ENCODE measurements around the gene PARVG. TPM values are rescaled to one million over a fixed set of nuclear protein-coding genes. Genes with fewer than 3 reads are reported as not detected.

The PARVG gene
- total and polyA plus RNA-seq, 10 of the 15 experiments (the other 5 are each of a cell fraction or from before 2014, with no cell fraction given), result 6.3 to 123 (median 71.9) TPM

- Histone ChIP-seq H3K79me2 (ENCODE audit: control insufficient read depth, insufficient read depth, low read length) (no peaks in the 10 kb centered on the region), H3K9ac (ENCODE audit: control insufficient read depth, insufficient read depth, low read length) (no peak overlapping the region), H3K4me2 (ENCODE audit: control insufficient read depth, insufficient read depth) (no peak overlapping the region), H3K27me3 (replicated peaks in 1 of 2; ENCODE audit: control insufficient read depth in 2 of 2, insufficient read depth in 2 of 2, low read length in 1 of 2) (no peaks in the 10 kb centered on the region), H3K4me1 (ENCODE audit: control insufficient read depth, insufficient read depth, low read length) (peaks cover 29% of the 10 kb centered on the region), H3K36me3 (ENCODE audit: control insufficient read depth in 2 of 2, insufficient read depth in 2 of 2, low read length in 1 of 2) (0 out of 4 replicates have a peak, but pooled peaks cover 0 to 2% of the 10 kb centered on the region in 2 experiments), H4K20me1 (ENCODE audit: control insufficient read depth, insufficient read depth) (no peaks in the 10 kb centered on the region), H3K27ac (ENCODE audit: control insufficient read depth, insufficient read depth) (no peak overlapping the region), H3K4me3 (no peak overlapping the region), H2AFZ (ENCODE audit: control insufficient read depth, low read depth, low read length) (no peak overlapping the region), H3K9me3 (replicated peaks; ENCODE audit: control insufficient read depth, insufficient read depth, low read length) (no peaks in the 10 kb centered on the region)
- intact Hi-C loops (cut with micrococcal nuclease; ENCODE audit: unreplicated experiment) (no loop called here), in situ Hi-C loops (cut with MboI) (no loop called here)
- BruUV-seq (replicated peaks), result no TSS peak
- ATAC-seq, result no peak
- ChIA-PET RAD21 (ENCODE audit: unreplicated experiment) (no interaction called here), SMC1A (ENCODE audit: uncharacterized antibody, unreplicated experiment) (no interaction called here), CTCF (interaction anchor here (1.8 kb wide), 1 partner anchor 111 kb away, joined by 4 read pairs; no protein-coding TSS in a partner anchor), POLR2A (no interaction called here)
- FAIRE-seq, result no peak
- no peak for DNase-seq (ENCODE audit: low read depth, low spot score)
- 43% methylated on average over 2 of the region's 2 CpGs for WGBS (ENCODE audit: insufficient coverage, insufficient replicate concordance, low lambda C conversion rate, missing lambda C conversion rate)
- TF ChIP-seq HDAC6 (IDR thresholded peaks at IDR 0.05; ENCODE audit: unreplicated experiment), result no peak
- TF ChIP-seq, protein P1, sequence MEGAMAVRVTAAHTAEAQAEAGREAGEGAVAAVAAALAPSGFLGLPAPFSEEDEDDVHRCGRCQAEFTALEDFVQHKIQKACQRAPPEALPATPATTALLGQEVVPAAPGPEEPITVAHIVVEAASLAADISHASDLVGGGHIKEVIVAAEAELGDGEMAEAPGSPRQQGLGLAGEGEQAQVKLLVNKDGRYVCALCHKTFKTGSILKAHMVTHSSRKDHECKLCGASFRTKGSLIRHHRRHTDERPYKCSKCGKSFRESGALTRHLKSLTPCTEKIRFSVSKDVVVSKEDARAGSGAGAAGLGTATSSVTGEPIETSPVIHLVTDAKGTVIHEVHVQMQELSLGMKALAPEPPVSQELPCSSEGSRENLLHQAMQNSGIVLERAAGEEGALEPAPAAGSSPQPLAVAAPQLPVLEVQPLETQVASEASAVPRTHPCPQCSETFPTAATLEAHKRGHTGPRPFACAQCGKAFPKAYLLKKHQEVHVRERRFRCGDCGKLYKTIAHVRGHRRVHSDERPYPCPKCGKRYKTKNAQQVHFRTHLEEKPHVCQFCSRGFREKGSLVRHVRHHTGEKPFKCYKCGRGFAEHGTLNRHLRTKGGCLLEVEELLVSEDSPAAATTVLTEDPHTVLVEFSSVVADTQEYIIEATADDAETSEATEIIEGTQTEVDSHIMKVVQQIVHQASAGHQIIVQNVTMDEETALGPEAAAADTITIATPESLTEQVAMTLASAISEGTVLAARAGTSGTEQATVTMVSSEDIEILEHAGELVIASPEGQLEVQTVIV (IDR thresholded peaks at IDR 0.05; ENCODE audit: borderline replicate concordance, partially characterized antibody), result no peak
- no peak for TF ChIP-seq CREM (IDR thresholded peaks at IDR 0.05; ENCODE audit: low read depth)
- TF ChIP-seq CHD2 (IDR thresholded peaks at IDR 0.05; ENCODE audit: borderline replicate concordance, low read depth, low read length), result no peak
- TF ChIP-seq, protein P2, sequence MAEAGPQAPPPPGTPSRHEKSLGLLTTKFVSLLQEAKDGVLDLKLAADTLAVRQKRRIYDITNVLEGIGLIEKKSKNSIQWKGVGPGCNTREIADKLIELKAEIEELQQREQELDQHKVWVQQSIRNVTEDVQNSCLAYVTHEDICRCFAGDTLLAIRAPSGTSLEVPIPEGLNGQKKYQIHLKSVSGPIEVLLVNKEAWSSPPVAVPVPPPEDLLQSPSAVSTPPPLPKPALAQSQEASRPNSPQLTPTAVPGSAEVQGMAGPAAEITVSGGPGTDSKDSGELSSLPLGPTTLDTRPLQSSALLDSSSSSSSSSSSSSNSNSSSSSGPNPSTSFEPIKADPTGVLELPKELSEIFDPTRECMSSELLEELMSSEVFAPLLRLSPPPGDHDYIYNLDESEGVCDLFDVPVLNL (IDR thresholded peaks at IDR 0.05; ENCODE audit: low read depth, low read length), result no peak
These were observed 16.5 kb downstream of the PARVG start for GRCh38 chr22:44197271-44197670.

All from GM12878 (cell line).